NCI-H82 (cell line): Measurements from ENCODE around the gene CHCHD1.
A peak's percentile ranks its signal among the peaks of the same experiment; 100 is the strongest.
"Not testable (repeated sequence)": the region's sequence is repeated elsewhere in the genome, so short reads cannot be mapped to it uniquely, and the experiment has no call there.

Experiments used
- DNase-seq: peaks from one replicate; lab custom pipeline; 2025; lab: John Stamatoyannopoulos, UW

CHCHD1 gene

DNA sequence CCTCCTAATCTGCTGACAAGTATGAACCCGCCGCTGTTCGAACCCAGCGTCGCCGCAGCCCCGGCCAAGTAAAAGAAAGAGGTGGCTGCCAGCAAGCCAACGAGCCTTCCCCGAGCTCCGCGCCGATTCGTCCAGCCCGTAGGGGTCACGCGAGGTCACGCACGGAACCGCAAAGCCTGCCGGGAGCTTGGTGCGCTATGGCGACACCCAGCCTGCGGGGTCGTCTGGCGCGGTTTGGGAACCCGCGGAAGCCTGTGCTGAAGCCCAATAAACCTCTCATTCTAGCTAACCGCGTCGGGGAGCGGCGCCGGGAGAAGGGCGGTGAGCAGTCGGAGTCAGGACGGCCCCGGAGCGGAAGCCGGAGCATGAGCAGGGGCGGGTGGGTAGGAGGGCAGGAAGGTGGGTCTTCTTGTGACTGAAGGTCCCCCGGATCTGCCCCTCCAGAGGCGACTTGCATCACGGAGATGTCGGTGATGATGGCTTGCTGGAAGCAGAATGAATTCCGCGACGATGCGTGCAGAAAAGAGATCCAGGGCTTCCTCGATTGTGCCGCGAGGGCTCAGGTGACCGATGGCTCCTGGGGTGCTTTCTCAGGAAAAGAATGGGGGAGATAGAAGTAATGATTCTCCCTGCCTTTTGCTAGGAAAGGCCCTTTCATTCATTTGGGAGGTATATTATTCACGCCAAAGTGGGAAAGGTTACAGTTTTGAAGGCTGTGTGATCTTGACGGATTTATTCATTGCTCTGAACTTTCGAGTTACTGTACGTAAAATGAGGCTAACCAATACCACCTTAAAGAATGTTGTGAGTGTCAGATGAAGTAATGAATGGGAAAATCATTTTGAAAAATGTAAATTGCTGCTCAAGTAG, at the start of gene CHCHD1:
TSS of gene CHCHD1 (plus strand) at position 170 of the 870 bp plus-strand sequence. CDS start at position 198, 28 bp downstream.
- DNase-seq = peak; percentile 86

DNA sequence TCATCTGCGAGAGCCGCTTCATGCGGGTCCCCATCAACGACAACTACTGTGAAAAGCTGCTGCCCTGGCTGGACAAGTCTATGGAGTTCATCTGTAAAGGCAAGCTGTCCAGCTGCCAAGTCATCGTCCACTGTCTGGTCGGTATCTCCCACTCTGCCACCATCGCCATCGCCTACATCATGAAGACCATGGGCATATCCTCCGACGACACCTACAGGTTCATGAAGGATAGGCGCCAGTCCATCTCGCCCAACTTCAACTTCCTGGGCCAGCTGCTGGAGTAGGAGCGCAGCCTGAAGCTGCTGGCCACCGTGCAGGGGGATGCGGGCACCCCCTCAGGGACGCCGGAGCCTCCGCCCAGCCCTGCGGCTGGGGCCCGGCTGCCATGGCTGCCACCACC, 49.4 kb upstream of the CHCHD1 start:
- no peak for DNase-seq

DNA sequence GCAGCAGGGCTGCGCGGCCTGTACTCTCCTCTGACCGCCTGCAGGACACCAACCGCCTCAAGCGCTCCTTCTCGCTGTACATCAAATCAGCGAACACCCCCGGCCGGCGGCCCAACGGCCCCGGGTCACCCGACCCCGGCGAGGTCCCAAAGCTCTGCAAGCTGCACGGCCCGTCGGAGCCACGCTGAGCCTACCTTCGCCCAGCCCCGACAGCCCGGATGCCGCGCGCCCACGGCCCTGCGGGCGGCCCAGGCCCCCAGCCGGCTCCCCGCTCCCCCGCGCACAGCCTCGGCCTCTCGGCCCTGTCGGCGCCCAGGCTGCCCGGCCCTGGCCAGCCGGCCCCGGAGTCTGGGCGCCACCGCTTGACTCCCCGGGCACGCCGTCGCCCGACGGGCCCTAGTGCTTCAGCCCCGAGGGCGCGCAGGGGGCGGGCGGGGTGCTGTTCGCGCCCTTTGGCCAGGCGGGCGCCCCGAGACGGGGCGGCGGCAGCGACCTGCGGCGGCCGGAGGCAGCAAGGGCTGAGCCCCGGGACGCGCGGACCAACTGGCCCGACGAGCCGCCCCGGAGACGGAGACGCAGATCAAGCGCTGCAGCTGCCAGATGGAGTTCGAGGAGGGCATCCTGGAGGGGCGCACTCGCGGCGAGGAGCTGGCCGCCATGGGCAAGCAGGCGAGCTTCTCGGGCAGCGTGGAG, 48.8 kb upstream of the CHCHD1 start:
- no peak for DNase-seq

DNA sequence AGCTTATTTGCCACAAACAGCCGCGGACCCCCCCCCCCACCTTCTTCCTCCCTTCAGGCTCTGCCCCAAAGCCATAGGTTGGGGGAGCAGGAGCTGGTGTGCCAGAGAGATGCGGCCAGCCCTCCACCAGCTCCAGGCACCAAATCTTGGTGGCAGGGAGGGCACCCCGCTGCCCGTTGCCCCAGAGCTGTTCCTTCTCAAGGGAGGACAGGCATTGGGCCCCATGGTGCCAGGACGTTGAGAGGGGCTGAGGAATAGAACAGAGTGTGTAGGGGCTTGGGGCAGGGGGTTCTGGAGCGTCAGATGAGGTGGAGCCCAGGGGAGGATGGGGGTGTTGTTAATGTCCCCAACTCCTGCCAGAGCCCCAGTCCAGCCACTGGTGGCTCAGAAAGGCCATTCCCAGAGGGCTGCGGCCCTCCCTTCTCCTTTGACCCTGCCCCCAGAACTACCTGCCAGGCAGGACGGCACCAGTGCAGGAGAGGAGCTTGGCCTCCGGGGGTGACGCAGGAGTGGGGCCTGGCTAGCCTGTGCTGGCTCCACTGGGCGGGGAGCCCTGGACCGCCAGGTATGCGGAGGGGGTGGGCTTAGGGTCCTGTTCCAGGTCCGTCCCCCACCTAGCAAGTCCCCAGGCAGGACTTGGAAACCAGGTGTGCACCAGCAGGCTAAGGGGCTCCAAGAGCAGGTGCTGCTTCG, 47.7 kb upstream of the CHCHD1 start:
- DNase-seq = no peak

DNA sequence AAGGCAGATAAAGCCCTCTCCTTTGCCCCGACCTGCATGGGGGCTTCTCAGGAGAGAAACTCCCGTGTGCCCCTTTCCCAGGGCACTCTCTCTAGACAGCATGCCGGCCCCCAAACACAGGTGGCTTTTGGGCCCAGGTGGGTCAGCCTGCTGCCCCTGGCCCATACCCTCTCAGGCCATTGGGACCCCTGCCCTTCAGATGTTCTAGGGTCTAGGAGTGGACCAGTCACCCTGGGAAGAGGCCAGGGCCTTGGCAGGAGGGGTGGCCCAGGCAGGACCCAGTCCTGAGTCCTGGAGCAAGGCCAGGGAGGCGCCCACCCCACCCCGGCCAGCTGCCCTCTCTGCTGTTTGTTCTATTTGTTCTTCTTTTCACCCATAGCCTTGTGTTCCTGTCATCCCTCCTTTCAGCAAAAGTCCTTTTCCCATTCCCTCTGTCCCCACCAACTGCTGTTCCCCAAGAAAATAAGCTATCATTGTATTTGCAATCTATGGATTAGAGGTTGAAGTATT, 47.0 kb upstream of the CHCHD1 start:
- DNase-seq = no peak

DNA sequence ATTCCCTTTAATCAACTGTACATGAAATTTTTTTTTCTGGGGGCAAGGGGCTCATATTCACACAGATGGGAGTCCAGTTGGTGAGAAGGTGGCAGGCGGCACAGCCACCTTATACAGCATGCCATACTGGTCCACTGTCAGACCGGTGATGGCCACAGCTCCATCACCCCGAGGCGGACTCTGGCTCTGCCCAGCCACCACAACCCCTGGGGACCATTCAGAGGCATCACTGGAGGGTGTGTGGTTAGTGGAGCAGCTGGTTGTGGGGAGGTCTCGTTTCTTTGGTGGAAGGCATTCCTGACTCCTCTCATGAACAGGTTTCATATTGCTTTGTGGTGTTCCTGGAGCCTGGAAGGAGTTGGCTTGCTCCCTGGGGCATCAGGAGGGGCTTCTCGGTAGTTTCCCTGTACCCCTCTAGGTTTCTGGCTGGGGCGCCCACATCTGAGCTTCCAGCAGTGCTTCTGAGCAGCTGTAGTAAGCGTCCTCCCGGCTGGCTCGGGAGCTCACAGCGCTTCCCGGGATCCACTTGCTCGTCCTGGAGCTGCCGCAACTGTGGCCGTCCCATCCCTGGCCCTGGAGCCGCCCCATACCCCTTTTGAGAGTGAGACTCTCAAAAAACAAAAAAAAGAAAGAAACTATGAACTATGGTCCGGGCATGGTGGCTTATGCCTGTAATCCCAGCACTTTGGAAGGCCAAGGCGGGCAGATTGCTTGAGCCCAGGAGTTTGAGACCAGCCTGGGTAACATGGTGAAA, 41.2 kb upstream of the CHCHD1 start:
- DNase-seq = not testable (repeated sequence)

DNA sequence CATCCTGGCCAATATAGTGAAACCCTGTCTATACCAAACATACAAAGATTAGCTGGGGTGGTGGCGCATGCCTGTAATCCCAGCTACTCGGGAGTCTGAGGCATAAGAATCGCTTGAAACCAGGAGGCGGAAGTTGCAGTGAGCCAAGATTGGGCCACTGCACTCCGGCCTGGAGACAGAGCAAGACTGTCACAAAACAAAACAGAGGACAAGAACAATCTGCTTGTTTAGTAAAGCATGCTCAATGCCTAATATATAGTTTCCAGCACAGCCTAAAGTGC, 39.5 kb upstream of the CHCHD1 start:
- no peak for DNase-seq

DNA sequence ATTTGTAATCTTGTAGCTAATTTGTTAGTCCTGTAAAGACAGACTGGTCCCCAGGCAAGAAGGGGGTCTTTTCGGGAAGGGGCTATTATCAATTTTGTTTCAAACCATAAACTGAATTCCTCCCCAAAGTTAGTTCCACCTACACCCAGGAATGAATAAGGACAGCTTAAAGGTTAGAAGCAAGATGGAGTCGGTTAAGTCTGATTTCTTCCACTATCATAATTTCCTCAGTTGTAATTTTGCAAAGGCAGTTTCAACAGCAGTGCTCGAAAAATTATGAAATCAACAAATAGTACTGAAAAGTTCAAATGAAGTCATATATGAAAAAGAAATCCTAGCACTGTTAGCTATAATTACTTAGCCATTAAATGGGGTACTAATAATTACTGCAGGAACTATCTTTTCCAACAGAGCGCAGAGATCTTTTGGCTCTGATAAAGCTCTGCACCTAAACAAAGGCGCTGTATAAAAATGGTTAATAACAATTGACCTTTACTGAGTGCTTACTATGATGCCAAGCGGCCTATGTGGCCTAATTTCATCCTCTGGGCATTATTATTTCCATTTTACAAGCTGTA, 38.4 kb upstream of the CHCHD1 start:
- no peak for DNase-seq

DNA sequence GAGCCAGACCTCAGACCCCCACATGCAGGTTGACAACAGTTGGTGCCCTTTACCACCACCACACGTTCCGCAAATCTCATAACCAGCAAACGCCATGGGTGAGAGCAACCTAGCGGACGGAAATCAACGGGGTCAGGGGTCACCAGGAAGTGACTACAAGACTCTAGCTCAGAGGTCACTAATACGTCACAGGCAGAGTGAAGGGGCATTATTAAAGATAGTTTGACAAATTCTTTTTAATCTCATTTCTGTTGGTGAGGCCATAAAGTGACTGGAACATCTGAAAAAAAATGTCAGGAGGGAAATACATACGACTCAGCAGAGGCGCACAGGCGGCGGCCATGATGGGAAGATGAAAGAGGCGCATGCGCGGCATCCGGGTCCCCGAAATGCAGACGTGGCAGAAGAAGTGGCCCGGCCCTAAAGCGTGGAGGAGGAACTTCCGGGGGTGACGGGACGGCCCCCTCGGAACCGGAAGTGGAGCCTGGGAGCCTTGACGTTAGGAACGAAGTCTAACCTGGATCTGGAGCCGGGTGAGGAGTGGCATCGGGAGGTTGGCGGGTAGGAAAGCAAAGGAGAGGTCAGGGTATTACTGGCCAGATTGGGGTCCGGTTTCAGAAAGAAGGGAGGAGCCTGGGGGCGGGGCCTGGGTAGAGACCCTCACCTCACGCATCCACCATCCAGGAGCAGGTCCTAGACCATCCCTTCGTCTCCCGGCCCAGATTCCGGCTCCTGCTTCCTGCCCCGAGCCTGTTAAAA, 37.8 kb upstream of the CHCHD1 start, which contains the start of gene SEC24C:
TSS of gene SEC24C (plus strand) at position 468 of the 759 bp plus-strand sequence. CDS start 2,461 bp downstream, outside the sequence.
- DNase-seq = peak; percentile 96

DNA sequence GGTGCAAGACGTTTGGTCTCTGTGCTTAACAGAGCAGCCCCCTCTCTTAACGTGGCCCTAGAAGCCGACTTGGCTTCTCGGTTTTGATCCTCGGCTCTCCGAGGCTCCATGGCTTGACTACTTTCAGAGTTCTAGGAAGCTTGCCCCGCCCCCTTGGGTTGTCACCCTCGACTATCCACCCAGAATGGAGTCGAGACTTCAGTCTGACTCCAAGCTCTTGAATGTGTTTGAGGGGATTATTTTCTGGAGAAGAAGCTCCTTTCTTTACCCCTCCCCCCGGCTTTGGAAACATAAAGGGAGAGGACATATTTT, 37.2 kb upstream of the CHCHD1 start:
- DNase-seq = peak; percentile 64

DNA sequence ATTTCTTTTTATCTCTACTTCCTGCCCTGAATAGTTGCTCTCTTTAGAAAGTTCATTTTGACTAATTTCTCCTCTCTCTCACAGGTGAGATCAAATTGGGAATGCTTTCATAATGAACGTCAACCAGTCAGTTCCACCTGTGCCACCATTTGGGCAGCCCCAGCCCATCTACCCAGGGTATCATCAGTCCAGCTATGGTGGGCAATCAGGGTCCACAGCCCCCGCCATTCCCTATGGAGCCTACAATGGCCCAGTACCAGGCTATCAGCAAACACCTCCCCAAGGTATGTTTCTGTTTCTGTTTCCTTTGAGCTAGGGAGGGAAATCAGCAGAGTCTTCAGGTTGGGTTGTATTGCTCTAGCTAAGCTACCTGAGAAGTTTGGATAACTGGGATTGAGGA, 35.1 kb upstream of the CHCHD1 start:
- DNase-seq = no peak

DNA sequence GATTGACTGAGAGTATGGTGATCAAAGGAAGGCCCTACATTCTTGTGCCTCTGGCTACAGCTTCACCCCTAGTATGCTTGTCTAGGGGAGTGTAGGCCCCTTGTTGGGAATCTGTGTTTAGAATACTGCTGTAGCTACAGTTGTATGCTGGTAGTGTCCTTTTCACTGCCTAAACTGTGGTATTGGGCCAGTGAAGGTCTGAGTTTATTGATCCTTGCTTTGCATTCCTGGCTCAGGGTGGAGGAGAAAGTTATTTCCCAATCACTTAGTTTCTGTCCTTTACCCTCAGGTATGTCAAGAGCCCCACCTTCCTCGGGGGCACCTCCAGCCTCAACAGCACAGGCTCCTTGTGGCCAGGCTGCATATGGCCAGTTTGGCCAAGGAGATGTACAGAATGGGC, 31.0 kb upstream of the CHCHD1 start:
- DNase-seq = no peak

DNA sequence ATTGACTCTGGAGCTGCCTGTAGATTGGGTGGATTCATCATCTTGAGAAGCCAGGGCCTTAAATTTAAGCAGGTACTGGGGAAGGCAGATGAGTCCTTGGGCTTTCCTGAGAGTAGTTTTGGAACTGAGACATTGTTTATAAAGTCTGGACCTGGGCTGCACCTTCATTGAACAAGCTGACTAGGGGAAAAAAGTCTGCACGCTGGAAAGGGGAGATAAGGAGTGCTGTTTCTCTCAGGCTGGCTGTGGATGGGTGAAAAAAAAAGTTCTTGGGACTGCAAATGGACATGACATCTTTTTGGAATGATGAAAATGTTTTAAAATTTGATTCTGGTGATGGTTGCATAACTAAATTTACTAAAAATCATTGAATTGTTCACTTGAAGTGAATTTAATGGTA, 25.7 kb upstream of the CHCHD1 start:
- DNase-seq = no peak

DNA sequence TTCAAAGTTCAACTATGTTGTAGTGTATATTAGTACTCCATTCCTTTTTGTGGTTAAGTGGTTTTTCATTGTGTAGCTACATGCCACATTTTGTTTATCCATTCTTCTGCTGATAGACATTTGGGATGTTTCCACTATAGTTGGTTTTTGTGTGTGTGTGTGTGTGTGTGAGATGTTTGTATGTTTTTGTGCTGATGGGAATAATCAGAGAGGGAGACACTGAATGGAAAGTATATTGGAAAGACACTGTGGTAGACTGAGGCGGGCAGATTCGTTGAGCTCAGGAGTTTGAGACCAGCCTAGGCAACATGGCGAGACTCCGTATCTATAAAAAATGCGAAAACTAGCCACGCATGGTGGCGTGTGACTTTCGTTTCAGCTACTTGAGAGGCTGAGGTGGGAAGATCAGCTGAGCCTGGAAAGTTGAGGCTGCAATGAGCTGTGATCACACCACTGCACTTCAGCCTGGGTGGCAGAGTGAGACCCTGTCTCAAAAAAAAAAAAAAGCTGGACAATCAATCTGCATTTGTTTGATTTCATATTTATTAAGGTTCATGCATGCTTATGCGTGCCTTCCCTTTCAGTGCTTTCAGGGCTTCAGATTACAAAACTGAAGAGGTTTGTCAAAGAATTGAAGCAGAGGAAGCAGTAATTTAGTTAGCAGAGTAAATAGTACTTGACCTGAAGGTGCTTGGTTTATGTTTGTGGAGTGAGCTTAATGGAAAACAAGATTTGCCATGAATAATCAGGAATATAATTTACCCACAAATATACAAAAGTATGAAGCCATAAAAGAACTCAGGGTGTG, 22.9 kb upstream of the CHCHD1 start:
- DNase-seq = no peak

DNA sequence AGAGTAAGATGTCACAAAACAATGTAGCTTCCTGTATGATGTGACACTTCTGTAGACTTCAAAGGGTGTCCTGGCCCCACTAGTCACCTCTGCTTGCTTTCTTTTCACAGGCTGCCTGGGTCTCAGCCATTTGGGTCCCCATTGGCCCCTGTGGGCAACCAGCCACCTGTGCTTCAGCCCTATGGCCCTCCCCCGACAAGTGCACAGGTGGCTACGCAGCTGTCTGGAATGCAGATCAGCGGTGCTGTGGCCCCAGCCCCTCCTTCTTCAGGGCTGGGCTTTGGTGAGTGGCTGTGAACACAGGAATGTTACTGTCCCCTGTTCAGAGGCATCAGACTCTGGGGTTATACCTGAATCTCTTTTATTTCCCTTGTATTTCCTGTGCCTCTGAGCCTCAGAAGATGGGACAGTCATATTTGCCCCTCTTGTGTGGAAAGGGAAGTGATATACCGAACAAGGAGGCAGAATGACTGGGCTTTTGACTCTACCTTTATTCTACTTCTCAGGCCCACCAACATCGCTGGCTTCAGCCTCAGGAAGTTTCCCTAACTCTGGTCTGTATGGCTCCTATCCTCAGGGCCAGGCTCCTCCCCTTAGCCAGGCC, 22.2 kb upstream of the CHCHD1 start:
- peak; percentile 23 for DNase-seq

DNA sequence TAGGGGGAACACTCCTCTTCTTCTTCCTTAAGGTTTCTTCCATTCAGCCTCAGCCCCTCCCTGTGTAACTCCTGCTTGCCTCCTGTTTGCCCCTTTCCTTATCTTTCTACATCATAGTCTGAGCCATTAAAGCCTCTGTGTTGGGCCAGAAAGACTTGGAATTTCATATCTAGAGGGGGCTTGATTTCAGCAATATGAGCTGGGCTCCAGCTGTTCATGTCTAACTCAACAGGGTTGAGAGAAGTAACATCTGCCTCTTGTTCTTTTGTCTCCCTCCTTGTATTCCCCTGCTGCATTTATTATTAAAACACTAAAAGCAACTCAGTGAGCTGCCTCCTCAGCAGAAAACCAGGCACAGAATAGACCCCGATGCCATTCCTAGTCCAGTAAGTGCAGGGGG, 20.1 kb upstream of the CHCHD1 start:
- DNase-seq = no peak

DNA sequence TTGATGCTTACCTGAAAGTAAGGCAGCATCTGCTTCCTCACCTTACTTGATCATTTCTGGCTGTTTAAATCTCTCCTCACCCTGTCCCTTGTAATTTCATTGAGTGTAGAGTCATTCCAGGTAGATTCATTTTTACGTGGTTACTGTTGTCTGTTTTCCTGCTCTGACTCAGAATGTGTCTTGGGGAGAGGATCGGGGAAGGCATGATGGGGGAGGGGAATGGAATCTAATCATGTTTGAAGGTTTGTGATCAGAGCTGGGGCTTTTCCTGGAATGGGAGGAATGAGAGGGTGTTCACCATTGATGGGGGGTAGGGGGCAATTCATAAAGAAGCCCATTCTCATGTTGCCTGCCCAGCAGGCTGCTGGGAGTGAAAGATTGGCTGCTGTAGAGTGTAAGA, 18.9 kb upstream of the CHCHD1 start:
- no peak for DNase-seq

DNA sequence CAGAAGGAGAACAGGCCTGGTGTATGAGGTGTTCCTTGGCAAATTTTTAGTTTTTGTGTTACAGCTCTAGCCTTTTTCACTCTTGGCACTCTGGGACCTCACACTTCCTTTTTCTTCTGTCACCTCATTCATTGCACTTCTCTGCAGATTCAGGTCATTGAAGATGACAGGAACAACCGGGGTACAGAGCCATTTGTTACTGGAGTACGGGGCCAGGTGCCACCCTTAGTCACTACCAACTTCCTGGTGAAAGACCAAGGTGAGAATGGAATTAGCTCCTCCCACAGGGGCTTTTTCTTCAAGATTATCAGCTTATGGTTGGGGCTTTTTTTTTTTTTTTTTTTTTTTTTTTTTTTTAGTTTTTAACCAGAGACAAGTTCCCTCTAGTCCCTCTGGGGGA, 18.5 kb upstream of the CHCHD1 start:
- no peak for DNase-seq

DNA sequence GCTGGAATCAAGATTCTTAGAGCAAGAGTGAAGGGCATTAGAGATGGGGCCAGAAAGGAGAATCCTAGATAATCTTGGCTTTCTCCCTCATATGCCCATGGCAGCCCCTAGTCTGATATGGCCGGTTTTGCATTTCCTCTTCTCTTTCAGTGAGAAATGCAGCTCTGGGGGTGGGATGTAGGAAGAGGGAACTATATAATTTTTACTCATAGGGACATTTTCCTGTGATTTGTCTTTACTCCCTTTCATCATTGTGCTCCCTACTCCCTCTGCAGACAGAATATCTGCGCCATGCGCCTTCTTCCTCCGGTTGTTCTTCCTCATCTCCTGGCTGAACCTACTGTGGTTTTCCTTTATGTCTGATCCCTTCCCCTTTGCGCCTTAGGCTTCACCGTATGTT, 16.8 kb upstream of the CHCHD1 start:
- no peak for DNase-seq

DNA sequence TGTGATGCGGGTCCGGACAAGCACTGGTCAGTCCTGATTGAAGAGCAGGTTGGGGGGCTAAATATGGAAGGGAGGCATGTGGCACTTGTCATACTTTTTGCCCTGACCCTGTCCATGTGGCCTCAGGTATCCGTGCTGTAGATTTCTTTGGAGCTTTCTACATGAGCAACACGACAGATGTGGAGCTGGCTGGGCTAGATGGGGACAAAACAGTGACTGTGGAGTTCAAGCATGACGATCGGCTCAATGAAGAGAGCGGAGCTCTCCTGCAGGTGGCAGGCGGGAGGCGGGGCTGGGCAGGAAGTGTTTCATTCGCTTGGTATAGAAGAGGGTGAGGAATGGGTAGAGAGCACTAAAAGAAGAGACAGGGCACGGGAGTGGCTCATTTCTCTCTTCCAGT, 13.0 kb upstream of the CHCHD1 start:
- no peak for DNase-seq
